Measurements from ENCODE around the gene ACAA1. TPM values are rescaled to one million over a fixed set of nuclear protein-coding genes. Genes with fewer than 3 reads are reported as not detected.

The ACAA1 gene
- total RNA-seq, 4 donors from 2014 or later: 22.3 to 54.1 (median 37.6) TPM

DNA sequence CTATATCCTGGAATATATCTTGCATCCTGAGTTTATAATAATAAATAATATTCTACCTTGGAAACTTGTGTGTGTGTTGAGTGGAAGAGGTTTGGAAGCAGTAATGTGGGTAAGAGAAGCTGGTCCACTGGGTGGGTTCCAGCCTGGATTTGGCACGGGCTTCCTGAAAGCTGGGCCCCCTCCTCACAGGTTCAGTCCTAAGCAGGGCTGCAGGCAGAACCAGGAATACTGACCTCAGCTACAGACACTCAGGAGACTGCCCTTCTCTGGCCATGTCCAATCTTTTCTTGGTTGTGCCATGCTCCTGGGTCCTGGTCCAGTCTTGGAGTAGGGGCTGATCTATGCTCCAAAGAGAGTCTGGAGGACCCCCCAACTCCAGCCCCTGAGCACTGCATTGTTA lies 6.0 kb upstream of the ACAA1 start:
- no peaks in the 10 kb centered on the region for H3K36me3 ChIP-seq
- H3K27me3 ChIP-seq: no peaks in the 10 kb centered on the region
- H3K4me1 ChIP-seq: no peaks in the 10 kb centered on the region
- intact Hi-C loops (cut with DNase I; ENCODE audit: low total_unique reads): no loop called here
- DNase-seq: no peak
- no peaks in the 10 kb centered on the region for H3K9me3 ChIP-seq
- H3K4me3 ChIP-seq: no peak overlapping the region
- no peak for TF ChIP-seq POLR2A (IDR thresholded peaks at IDR 0.05)
- TF ChIP-seq, protein P1, sequence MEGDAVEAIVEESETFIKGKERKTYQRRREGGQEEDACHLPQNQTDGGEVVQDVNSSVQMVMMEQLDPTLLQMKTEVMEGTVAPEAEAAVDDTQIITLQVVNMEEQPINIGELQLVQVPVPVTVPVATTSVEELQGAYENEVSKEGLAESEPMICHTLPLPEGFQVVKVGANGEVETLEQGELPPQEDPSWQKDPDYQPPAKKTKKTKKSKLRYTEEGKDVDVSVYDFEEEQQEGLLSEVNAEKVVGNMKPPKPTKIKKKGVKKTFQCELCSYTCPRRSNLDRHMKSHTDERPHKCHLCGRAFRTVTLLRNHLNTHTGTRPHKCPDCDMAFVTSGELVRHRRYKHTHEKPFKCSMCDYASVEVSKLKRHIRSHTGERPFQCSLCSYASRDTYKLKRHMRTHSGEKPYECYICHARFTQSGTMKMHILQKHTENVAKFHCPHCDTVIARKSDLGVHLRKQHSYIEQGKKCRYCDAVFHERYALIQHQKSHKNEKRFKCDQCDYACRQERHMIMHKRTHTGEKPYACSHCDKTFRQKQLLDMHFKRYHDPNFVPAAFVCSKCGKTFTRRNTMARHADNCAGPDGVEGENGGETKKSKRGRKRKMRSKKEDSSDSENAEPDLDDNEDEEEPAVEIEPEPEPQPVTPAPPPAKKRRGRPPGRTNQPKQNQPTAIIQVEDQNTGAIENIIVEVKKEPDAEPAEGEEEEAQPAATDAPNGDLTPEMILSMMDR (IDR thresholded peaks at IDR 0.05): no peak
- no peak overlapping the region for H3K27ac ChIP-seq

DNA sequence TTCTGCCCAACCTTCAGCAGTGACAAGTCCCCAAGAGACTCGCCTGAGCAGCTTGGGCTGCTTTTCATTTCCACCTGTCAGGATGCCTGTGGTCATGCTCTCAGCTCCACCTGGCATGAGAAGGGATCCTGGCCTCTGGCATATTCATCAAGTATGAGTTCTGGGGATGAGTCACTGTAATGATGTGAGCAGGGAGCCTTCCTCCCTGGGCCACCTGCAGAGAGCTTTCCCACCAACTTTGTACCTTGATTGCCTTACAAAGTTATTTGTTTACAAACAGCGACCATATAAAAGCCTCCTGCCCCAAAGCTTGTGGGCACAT lies 5.0 kb upstream of the ACAA1 start:
- H3K27me3 ChIP-seq: no peaks in the 10 kb centered on the region
- H3K9me3 ChIP-seq: no peaks in the 10 kb centered on the region
- no peaks in the 10 kb centered on the region for H3K4me1 ChIP-seq
- no peak overlapping the region for H3K4me3 ChIP-seq
- intact Hi-C loops (cut with DNase I; ENCODE audit: low total_unique reads): no loop called here
- no peaks in the 10 kb centered on the region for H3K36me3 ChIP-seq
- no peak overlapping the region for H3K27ac ChIP-seq
- TF ChIP-seq, protein P1 (IDR thresholded peaks at IDR 0.05): no peak
- TF ChIP-seq POLR2A (IDR thresholded peaks at IDR 0.05): no peak
- DNase-seq: no peak

DNA sequence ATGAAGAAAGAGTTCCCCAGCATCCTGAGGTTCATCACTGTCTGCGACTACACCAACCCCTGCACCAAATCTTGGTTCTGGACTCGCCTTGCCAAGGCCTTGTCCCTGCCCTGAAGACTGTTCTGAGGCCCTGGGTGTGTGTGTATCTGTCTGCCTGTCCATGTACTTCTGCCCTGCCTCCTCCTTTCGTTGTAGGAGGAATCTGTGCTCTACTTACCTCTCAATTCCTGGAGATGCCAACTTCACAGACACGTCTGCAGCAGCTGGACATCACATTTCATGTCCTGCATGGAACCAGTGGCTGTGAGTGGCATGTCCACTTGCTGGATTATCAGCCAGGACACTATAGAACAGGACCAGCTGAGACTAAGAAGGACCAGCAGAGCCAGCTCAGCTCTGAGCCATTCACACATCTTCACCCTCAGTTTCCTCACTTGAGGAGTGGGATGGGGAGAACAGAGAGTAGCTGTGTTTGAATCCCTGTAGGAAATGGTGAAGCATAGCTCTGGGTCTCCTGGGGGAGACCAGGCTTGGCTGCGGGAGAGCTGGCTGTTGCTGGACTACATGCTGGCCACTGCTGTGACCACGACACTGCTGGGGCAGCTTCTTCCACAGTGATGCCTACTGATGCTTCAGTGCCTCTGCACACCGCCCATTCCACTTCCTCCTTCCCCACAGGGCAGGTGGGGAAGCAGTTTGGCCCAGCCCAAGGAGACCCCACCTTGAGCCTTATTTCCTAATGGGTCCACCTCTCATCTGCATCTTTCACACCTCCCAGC lies 4.4 kb upstream of the ACAA1 start:
- TF ChIP-seq POLR2A (IDR thresholded peaks at IDR 0.05): no peak
- TF ChIP-seq, protein P1 (IDR thresholded peaks at IDR 0.05): no peak
- intact Hi-C loops (cut with DNase I; ENCODE audit: low total_unique reads): no loop called here
- Histone ChIP-seq H3K27me3 (no peaks in the 10 kb centered on the region), H3K27ac (no peak overlapping the region), H3K4me1 (no peaks in the 10 kb centered on the region), H3K4me3 (no peak overlapping the region), H3K36me3 (no peaks in the 10 kb centered on the region), H3K9me3 (no peaks in the 10 kb centered on the region)
- DNase-seq: no peak

DNA sequence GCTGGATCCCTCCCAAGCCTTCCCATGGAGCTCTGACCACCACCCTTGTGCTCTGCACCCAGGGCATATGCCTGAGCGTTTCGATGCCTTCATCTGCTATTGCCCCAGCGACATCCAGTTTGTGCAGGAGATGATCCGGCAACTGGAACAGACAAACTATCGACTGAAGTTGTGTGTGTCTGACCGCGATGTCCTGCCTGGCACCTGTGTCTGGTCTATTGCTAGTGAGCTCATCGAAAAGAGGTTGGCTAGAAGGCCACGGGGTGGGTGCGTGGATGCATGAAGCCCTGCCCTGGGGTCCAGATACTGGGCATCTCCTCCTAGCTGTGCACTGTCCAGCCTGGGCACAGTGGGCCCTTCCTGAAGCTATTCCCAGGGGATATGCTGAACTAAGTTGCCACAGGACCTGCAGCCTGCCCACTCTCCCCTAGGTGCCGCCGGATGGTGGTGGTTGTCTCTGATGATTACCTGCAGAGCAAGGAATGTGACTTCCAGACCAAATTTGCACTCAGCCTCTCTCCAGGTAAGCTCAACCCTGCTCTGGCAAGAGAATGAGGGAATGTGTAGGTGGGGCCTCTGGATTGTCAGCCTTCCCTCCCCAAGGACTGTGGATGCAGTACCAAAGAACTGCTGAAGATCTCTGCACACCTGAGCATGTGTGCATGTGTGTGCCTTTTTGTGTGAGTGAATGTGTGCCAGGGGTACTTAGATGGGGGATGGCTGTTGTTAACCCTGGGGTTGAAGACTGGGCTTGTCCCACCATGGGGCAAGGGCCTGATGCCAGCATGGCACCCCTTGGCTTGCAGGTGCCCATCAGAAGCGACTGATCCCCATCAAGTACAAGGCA lies 3.6 kb upstream of the ACAA1 start:
- no peaks in the 10 kb centered on the region for H3K4me1 ChIP-seq
- DNase-seq: no peak
- no peak overlapping the region for H3K27ac ChIP-seq
- no peaks in the 10 kb centered on the region for H3K9me3 ChIP-seq
- no peak overlapping the region for H3K4me3 ChIP-seq
- intact Hi-C loops (cut with DNase I; ENCODE audit: low total_unique reads): no loop called here
- no peak for TF ChIP-seq POLR2A (IDR thresholded peaks at IDR 0.05)
- TF ChIP-seq, protein P1 (IDR thresholded peaks at IDR 0.05): no peak
- no peaks in the 10 kb centered on the region for H3K27me3 ChIP-seq
- no peaks in the 10 kb centered on the region for H3K36me3 ChIP-seq

DNA sequence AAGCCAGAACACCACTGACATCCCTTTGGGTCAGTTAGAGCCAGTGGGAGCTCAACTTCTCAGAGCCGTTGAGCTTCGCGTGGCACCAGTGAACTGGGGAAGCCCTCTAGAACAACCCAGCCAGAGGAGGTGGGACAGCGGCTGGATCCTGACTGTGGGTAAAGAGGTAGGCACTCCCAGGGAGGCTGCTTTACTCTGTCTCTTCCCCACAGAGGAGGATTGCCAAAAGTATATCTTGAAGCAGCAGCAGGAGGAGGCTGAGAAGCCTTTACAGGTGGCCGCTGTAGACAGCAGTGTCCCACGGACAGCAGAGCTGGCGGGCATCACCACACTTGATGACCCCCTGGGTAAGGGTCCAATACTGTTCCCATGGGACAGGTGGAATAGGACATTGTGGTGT lies 2.7 kb upstream of the ACAA1 start:
- Histone ChIP-seq H3K27ac (peak overlapping the region; percentile 89 to 92), H3K4me1 (no peaks in the 10 kb centered on the region), H3K9me3 (no peaks in the 10 kb centered on the region), H3K4me3 (peak overlapping the region; percentile 46 to 76), H3K36me3 (no peaks in the 10 kb centered on the region), H3K27me3 (no peaks in the 10 kb centered on the region)
- DNase-seq: no peak
- intact Hi-C loops (cut with DNase I; ENCODE audit: low total_unique reads): no loop called here
- no peak for TF ChIP-seq POLR2A (IDR thresholded peaks at IDR 0.05)
- TF ChIP-seq, protein P1 (IDR thresholded peaks at IDR 0.05): no peak

Data from uterus (tissue), 4 donors.